HG03095 (cell line): ENCODE measurements around the gene NASP.
"Not testable (repeated sequence)": the region's sequence is repeated elsewhere in the genome, so short reads cannot be mapped to it uniquely, and the experiment has no call there.

ENCODE experiments used
- ATAC-seq: cut with Tn5 transposase; IDR thresholded peaks from one replicate; pipeline ENCODE4 v1.9.1; 2021; ENCODE audit warnings: moderate library complexity; ENCODE audit not compliant: unreplicated experiment

Gene NASP

DNA sequence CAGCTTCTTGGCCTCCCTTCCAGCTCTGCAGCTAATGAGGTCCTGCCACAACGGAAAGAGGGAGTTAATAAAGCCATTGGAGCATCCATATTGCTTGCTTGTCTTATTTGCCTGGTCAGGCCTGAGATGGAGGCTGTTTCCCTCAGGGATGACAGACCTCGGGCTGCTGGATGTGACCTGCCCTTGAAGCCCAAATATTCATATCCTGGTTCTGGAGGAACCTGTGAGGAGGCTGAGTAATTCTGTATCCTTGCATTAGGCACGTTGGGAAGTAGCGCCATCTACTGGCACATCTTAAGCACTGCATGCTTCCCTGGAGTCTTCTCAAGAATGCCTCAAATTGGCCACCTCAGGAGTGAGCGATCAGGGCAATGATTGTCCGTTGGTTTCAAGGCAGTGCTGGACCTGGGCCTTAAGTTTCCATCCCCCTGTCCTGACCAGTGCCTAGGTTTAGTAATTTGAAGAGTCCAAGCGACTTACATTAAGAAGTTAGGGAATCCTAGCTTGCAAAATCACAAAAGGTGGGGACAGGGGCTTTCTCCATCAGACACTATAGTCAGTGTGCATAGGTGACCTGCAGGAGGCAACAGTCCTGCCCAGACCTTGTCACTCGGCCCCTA is 13.8 kb upstream of the NASP start:
- ATAC-seq, result no peak

GRCh38 chr1:45570631-45571030 is 13.2 kb upstream of the NASP start:
- no peak for ATAC-seq

DNA sequence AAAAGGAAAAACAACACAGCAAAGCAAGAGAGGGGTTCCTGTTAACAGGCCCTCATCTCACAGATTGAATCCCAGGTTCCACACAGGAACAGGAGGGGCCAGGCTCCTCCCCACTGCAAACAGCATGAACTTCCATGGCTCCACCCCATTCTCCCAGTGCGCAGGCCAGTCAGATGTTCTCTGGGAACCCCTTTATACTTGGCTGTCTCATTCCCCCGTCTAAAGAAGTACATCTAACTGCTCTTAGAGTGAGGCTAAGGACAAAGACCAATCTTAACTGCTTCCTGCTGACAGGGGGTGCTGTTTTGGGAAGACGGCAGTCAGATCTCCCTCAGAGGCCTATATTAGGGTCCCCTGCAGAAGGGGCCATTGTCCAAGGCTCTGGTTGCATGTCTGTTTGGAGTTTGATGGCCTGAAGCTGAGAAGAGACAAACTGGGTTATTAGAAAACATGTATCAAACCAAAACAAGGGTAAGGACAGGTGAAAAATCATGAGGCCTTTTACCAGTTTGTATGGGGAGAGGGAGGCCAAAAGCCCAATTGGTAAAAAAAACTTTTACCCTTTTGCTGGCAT is 10.5 kb upstream of the NASP start:
- ATAC-seq, result no peak

GRCh38 chr1:45574105-45574626 is 9.7 kb upstream of the NASP start:
- ATAC-seq, result no peak

DNA sequence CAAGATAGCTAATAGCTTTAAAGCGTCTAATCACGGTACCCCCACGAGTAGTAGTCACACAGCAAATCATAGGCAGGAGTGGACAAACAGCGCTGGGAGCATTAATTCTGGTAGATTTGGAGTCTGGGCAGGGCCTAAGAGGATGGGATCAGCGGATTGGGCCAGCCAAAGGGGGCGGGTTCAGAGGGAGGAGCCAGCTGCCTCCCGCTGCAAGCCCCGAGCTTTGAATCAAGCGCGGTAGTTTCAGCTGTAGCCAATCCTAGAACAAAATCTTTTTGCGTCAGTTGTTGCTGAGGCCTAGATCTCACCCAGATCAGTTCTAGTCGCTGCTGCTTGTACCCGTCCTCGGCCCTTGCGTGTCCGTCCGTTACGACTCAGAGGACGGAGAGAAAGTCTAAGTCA is 576 bp upstream of the NASP start:
- peak; percentile 69 for ATAC-seq

GRCh38 chr1:45584351-45585109 is 689 bp downstream of the NASP start:
- peak; percentile 34 for ATAC-seq

DNA sequence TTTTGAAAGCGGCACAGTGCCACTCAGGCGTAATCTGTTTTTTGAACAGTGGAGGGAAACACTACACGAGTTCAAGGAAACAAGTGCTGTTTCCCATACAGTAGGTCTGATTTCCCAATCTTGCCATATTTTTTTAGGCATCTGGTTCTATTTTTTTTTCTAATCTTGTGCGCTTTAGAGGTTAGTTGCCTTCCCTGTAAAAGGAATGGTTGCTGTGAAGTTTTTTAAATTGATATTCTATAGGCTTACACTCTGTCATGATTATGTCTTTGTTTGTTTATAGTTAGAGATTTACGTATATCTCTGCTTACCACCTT is 1.2 kb downstream of the NASP start:
- no peak for ATAC-seq

DNA sequence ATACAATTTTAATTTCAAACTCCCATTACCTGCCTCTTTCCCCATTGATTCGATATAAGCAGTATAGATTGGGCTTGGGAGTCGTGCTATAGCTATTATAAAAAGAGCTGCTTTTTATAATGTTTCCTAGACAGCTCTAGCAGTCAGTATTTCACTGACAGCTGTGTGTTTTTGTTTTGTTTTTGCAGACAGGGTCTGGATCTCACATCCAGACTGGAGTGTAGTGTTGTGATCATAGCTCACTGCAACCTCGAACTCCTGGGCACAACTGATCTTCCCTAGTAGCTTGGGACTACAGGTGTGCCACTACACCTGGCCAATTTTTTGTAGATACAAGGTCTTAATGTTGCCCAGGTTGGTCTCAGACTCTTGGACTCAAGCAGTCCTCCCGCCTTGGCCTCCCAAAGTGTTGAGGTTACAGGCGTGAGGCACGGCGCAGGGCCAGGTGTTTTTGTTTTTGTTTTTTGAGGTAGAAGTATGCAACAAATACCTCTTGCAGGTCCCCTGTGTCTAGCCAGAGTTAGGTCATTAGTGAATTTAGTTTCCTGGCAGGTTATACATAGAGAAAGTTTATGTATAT is 1.7 kb downstream of the NASP start:
- no peak for ATAC-seq

DNA sequence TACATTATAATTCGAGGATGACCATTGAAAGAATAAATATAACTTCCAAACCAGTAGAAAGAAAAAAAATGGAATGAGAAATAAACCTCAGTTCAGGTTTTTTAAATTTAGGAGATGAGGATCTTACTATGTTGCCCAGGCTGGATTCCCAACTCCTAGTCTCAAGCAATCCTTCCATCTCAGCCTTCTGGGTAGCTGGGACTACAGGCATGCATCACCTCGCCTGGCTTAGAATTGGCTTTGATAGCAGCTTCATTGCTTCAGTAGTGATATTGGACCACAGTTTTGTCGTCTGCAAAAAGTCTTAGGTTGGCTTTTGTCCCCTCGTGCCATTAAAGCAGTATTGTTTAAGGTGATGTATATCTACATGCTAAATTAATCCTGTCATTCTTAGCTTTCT is 2.9 kb downstream of the NASP start:
- no peak for ATAC-seq

GRCh38 chr1:45589861-45590260 is 6.0 kb downstream of the NASP start:
- ATAC-seq, result no peak

- no peak for ATAC-seq
Observed at GRCh38 chr1:45594412-45594811, 10.6 kb downstream of the NASP start.

DNA sequence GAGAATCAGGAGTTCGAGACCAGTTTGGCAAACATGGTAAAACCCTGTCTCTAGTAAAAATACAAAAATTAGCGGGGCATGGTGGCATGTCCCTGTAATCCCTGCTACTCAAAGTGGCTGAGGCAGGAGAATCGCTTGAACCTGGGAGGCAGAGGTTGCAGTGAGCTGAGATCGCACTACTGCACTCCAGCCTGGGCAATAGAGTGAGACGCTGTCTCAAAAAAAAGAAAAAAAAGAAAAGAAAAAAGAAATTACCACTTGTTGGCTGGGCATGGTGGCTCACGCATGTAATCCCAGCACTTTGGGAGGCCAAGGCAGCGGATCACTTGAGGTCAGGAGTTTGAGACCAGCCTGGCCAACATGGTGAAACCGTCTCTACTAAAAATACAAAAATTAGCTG is 12.9 kb downstream of the NASP start:
- ATAC-seq, result not testable (repeated sequence)

DNA sequence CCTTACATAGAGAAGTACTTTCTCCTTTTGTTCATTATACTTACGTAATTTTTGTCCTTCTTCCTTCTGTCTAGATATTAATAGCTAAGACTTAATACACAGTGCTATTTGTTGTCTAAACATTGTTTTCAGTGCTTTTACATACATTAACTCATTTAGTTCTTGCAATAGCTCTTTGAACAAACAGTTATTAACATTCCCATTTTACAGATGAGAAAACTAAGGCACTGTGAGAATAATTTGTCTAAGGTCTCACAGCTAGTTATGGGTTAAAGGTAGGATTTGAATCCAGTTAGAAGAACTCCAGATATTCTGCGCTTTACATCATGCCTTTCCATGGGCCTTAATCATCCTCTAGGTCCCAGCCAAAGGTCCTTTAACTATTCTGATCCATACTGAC is 20.4 kb downstream of the NASP start:
- ATAC-seq, result no peak

DNA sequence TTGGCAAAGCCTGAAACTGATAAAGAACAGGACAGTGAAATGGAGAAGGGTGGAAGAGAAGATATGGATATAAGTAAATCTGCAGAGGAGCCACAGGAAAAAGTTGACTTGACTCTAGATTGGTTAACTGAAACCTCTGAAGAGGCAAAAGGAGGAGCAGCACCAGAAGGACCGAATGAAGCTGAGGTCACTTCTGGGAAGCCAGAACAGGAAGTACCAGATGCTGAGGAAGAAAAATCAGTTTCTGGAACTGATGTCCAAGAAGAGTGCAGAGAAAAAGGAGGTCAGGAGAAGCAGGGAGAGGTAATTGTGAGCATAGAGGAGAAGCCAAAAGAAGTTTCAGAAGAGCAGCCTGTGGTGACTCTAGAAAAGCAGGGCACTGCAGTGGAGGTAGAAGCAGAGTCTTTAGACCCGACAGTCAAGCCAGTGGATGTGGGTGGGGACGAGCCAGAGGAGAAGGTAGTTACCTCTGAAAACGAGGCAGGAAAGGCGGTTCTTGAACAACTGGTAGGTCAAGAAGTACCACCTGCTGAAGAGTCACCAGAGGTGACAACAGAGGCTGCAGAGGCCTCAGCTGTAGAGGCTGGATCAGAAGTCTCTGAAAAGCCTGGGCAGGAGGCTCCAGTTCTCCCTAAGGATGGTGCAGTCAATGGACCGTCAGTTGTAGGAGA is 23.7 kb downstream of the NASP start:
- no peak for ATAC-seq

DNA sequence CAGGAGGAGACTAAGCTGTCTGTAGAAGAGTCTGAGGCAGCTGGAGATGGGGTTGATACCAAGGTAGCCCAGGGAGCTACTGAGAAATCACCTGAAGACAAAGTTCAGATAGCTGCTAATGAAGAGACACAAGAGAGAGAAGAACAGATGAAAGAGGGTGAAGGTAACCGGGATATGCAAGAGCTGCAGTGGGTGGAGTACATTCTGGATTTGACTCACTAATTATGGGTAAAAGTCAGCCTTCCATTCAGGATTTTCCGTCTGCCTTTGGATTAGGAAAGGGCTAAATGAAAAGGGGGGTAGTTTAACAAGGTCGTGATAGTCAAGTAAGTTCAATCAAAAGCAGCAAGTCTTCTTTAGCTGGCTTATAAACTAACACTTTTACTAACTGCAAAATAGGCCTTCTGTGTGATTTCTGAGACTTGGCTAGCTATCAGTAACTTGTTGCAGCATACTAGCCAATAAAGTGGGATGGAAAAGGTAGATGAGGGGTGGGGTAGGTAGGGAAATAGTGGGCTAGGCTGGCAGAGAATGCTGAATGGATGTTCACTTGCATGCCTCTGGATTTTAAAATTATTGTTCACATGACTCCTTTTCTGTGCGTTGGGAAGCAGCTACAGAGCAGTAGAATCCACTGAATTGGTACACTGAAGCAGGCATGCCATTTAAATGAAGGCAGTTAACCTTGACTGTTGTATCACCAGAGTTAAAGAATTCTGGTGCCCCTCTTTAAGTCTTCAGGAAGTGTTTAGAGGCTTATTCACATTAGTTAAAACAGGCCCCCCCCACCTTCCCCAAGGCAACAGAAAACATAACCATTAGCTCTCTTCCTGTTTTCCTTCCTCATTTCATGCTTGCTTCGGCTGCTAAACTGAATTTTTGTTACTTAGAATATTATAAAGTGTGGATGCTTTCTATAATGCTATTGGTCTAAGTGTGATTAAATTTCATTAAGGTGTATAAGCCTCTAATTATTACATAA is 24.6 kb downstream of the NASP start:
- no peak for ATAC-seq

DNA sequence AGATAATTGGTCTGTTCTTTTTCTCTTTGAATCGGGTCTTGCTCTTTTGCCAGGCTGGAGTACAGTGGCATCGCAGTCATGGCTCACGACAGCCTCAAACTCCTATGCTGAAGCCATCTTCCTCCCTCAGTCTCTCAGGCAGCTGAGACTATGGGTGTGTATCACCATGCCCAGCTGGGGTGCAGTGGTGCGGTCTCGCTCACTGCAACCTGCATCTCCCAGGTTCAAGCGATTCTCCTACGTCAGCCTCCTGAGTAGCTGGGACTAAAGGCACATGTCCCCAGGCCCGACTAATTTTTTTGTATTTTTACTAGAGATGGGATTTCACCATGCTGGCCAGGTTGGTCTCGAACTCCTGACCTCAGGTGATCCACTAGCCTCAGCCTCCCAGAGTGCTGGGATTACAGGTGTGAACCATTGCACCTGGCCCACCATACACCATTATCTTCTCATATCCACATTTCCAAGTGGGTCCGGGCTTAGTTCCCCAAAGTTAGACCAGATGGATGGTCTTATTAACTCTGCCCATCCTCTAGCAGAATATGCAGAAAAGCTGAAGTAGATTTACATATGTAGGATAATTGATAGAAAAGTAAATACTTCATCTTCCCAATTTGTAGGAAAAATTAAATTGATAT is 26.9 kb downstream of the NASP start:
- no peak for ATAC-seq

DNA sequence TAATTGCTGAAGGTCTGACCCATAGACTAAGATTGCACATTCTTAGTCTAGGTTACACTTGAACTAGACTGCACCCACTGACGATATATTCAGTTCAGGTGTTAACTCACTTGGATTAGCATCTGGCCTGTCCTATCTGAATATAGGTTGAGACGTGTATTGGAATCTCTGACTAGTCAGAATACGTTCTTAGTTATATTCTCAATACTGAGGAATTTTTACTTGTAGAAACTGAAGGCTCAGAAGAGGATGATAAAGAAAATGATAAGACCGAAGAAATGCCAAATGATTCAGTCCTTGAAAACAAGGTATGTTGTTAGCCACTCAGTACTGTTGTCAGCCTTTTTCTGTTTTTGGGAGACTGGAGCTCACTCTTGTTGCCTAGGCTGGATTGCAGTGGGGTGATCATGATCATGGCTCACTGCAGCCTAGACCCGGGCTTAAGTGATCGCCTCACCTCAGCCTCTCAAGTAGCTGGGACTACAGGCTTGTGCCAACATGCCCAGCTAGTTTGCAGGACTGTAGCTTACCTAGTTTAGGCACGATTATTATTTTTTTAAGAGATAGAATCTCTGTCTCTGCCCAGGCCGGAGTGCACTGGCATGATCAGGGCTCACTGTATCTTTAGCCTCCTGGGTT is 29.2 kb downstream of the NASP start:
- no peak for ATAC-seq

GRCh38 chr1:45615885-45616284 is 32.0 kb downstream of the NASP start:
- ATAC-seq, result no peak

- no peak for ATAC-seq
Observed at GRCh38 chr1:45617618-45618017, 33.8 kb downstream of the NASP start.
